Osteoblast (primary cell): ENCODE measurements around the gene RNFT2. TPM values are rescaled to one million over a fixed set of nuclear protein-coding genes. Genes with fewer than 3 reads are reported as not detected.

Source experiments
- DNase-seq: peaks from one replicate; pipeline ENCODE4 v3.0.0; 2011; ENCODE audit warnings: low spot score, mixed read lengths; ENCODE audit not compliant: insufficient read length; ENCODE audit errors: missing footprints
- H2AFZ ChIP-seq: 2 replicates; pipeline ENCODE4 v1.6.0; 2011; ENCODE audit warnings: mild to moderate bottlenecking, low read length
- H3K27ac ChIP-seq: 2 replicates; pipeline ENCODE4 v1.5.1; 2011; ENCODE audit warnings: mild to moderate bottlenecking, low read depth, low read length, moderate library complexity
- H3K27me3 ChIP-seq: 2 replicates; pipeline ENCODE4 v1.6.0; 2012; ENCODE audit warnings: mild to moderate bottlenecking, control low read depth, inconsistent platforms, low read length, moderate library complexity; ENCODE audit not compliant: insufficient read depth
- H3K36me3 ChIP-seq: 2 replicates; pipeline ENCODE4 v1.5.1; 2011; ENCODE audit warnings: mild to moderate bottlenecking, low read length, control low read depth, moderate library complexity; ENCODE audit not compliant: insufficient read depth
- H3K4me1 ChIP-seq: 2 replicates; pipeline ENCODE4 v1.5.1; 2011; ENCODE audit warnings: mild to moderate bottlenecking, low read length, control low read depth, moderate library complexity; ENCODE audit not compliant: insufficient read depth
- H3K4me2 ChIP-seq: 2 replicates; pipeline ENCODE4 v1.6.0; 2011; ENCODE audit warnings: mild to moderate bottlenecking, low read length; ENCODE audit not compliant: insufficient read depth
- H3K4me3 ChIP-seq: fragments of 200-600 bp; sonication (generic); 3 replicates; pipeline ENCODE4 v1.5.1; 2012; ENCODE audit warnings: mild to moderate bottlenecking, low read length, inconsistent platforms; ENCODE audit not compliant: insufficient read depth
- H3K79me2 ChIP-seq: 2 replicates; pipeline ENCODE4 v1.6.0; 2012; ENCODE audit warnings: mild to moderate bottlenecking, low read length, control low read depth, inconsistent platforms; ENCODE audit not compliant: insufficient read depth
- H3K9me3 ChIP-seq: 2 replicates; pipeline ENCODE4 v1.5.1; 2011; ENCODE audit warnings: low read depth, low read length, control low read depth
- H4K20me1 ChIP-seq: 2 replicates; pipeline ENCODE4 v1.6.0; 2012; ENCODE audit warnings: mild to moderate bottlenecking, low read length, control low read depth; ENCODE audit not compliant: insufficient read depth
- total RNA-seq: library from RNA; depleted of rRNA; stranded (reverse); fragments of >200 nt; gene quantifications from 2 replicates; pipeline ENCODE4 v1.2.3, GENCODE V29; 2012
- TF ChIP-seq, protein P1 (sequence below): IDR thresholded peaks from 2 replicates; pipeline ENCODE4 v1.5.1; 2011; ENCODE audit warnings: mild to moderate bottlenecking, low read depth, low read length, moderate library complexity; ENCODE audit errors: extremely low read depth

The RNFT2 gene
- total RNA-seq, 1 donor, result 3.3 TPM

DNA sequence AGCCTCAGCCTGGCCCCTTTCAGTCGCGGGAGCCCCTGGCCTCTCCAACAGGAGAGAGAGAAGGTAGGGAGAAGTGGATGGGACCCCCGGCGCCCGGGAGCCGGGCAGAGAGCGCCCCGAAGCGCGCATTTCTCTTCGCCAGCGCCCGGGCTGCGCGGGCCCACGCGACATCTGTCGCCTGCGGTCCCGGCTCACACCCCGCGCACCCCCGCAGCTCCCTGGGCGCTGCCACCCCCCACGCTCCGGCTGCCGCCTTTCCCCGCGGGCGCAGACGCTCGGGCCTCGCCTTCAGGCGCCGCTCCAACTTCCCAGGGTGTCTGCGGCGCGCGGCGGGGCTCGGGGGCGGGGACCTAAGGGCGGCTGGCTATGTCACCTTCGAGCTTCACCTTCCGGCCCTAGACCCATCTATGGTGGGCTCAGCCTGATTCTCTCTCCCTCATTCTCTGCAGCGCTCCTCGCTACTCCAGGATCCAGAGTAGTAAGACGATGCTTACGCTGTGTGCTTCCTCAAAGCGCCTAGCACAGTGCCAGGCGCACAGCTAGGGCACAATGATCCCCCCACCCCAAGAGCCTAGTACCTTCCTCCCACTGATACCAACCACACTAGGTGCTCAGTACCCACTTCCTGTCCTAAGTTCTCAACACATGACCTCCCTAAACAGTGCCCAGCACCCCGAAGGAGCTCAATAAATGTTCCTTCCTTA, 141.5 kb downstream of the RNFT2 start:
- Histone ChIP-seq H3K79me2 (no peaks in the 10 kb centered on the region), H3K36me3 (no peaks in the 10 kb centered on the region), H3K4me1 (no peaks in the 10 kb centered on the region), H2AFZ (no peak overlapping the region), H3K4me2 (no peak overlapping the region), H3K27me3 (peaks cover 73% of the 10 kb centered on the region), H3K27ac (no peak overlapping the region), H3K9me3 (no peaks in the 10 kb centered on the region), H4K20me1 (no peaks in the 10 kb centered on the region), H3K4me3 (no peak overlapping the region)
- no peak for DNase-seq
- TF ChIP-seq, protein P1, sequence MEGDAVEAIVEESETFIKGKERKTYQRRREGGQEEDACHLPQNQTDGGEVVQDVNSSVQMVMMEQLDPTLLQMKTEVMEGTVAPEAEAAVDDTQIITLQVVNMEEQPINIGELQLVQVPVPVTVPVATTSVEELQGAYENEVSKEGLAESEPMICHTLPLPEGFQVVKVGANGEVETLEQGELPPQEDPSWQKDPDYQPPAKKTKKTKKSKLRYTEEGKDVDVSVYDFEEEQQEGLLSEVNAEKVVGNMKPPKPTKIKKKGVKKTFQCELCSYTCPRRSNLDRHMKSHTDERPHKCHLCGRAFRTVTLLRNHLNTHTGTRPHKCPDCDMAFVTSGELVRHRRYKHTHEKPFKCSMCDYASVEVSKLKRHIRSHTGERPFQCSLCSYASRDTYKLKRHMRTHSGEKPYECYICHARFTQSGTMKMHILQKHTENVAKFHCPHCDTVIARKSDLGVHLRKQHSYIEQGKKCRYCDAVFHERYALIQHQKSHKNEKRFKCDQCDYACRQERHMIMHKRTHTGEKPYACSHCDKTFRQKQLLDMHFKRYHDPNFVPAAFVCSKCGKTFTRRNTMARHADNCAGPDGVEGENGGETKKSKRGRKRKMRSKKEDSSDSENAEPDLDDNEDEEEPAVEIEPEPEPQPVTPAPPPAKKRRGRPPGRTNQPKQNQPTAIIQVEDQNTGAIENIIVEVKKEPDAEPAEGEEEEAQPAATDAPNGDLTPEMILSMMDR, result no peak

- no peak overlapping the region for H3K4me3 ChIP-seq
- no peak for DNase-seq
- H3K4me2 ChIP-seq, result no peak overlapping the region
- no peaks in the 10 kb centered on the region for H3K79me2 ChIP-seq
- H3K4me1 ChIP-seq, result no peaks in the 10 kb centered on the region
- H3K27me3 ChIP-seq, result peaks cover 69% of the 10 kb centered on the region
- TF ChIP-seq, protein P1, result no peak
- no peak overlapping the region for H2AFZ ChIP-seq
- no peaks in the 10 kb centered on the region for H4K20me1 ChIP-seq
- no peaks in the 10 kb centered on the region for H3K9me3 ChIP-seq
- H3K36me3 ChIP-seq, result no peaks in the 10 kb centered on the region
- no peak overlapping the region for H3K27ac ChIP-seq
Measured at GRCh38 chr12:116880213-116880816, 142.2 kb downstream of the RNFT2 start.

DNA sequence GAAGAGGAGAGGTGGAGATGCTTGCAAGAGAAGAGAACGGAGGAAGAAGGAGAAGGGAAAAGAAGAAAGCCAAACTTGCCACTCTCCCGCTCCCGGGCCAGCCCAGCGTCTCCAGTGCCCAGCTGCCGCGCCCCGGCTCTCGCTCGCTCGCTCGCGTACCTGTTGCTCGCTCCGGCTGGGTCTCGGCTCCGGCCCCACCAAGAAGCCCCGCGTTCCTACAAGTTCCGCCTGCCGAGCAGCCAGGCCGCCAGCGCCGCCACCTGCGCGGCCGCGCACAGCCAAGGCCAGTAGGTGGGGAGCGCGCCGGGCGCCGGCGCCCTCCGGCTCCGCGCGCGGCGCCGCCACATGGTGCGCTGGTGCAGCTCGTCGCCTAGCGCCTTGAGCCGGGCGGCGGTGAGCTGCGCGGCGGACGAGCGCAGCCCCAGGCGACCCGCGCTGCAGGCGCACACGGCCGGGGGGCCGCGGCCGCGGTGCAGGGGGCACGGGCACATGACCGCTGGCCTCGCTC, 142.8 kb downstream of the RNFT2 start:
- Histone ChIP-seq H3K4me1 (no peaks in the 10 kb centered on the region), H3K36me3 (no peaks in the 10 kb centered on the region), H3K9me3 (no peaks in the 10 kb centered on the region), H3K4me3 (peak overlapping the region; percentile 25), H4K20me1 (no peaks in the 10 kb centered on the region), H2AFZ (no peak overlapping the region), H3K4me2 (no peak overlapping the region), H3K27me3 (peaks cover 65% of the 10 kb centered on the region), H3K27ac (no peak overlapping the region), H3K79me2 (no peaks in the 10 kb centered on the region)
- TF ChIP-seq, protein P1, result no peak
- DNase-seq, result peak; percentile 92

- H2AFZ ChIP-seq, result no peak within 1 kb of the TSS
- no peaks in the 10 kb centered on the region for H4K20me1 ChIP-seq
- peaks cover 61% of the 10 kb centered on the region for H3K27me3 ChIP-seq
Measured at GRCh38 chr12:116881325-116881876, 143.3 kb downstream of the RNFT2 start, which contains the start of gene HRK. Gene HRK (minus strand): TSS chr12:116881441. CDS start chr12:116881307, 134 bp downstream.

More at GRCh38 chr12:116881325-116881876, 143.3 kb downstream of the RNFT2 start, which contains the start of gene HRK:
- TF ChIP-seq, protein P1, result no peak
- H3K27ac ChIP-seq, result no peak within 1 kb of the TSS
- no peaks in the 10 kb centered on the region for H3K9me3 ChIP-seq
- DNase-seq, result no peak
- H3K4me2 ChIP-seq, result no peak within 1 kb of the TSS
- peak within 1 kb of the TSS; percentile 25 for H3K4me3 ChIP-seq
- no peaks in the 10 kb centered on the region for H3K36me3 ChIP-seq
- H3K79me2 ChIP-seq, result no peaks in the 10 kb centered on the region
- no peaks in the 10 kb centered on the region for H3K4me1 ChIP-seq
